Measurements from ENCODE around the gene ATG5.
A peak's percentile ranks its signal among the peaks of the same experiment; 100 is the strongest.
"Not testable (repeated sequence)": the region's sequence is repeated elsewhere in the genome, so short reads cannot be mapped to it uniquely, and the experiment has no call there.

The ATG5 gene

GRCh38 chr6:106309766-106310373 is 15.7 kb downstream of the ATG5 start:
- peak; percentile 30 for DNase-seq (ENCODE audit: low spot score)

GRCh38 chr6:106308985-106309384 is 16.6 kb downstream of the ATG5 start:
- no peak for DNase-seq (ENCODE audit: low spot score)

- no peak for DNase-seq (ENCODE audit: low spot score)
These were observed 19.8 kb downstream of the ATG5 start for GRCh38 chr6:106305740-106306139.

- DNase-seq (ENCODE audit: low spot score), result peak; percentile 32
These were observed 24.6 kb downstream of the ATG5 start for GRCh38 chr6:106300944-106301343.

GRCh38 chr6:106300020-106300780 is 25.4 kb downstream of the ATG5 start:
- no peak for DNase-seq (ENCODE audit: low spot score)

- peak; percentile 2 for DNase-seq (ENCODE audit: low spot score)
These were observed 32.4 kb downstream of the ATG5 start for GRCh38 chr6:106293116-106293515.

- DNase-seq (ENCODE audit: low spot score), result no peak
These were observed 34.6 kb downstream of the ATG5 start for GRCh38 chr6:106290954-106291353.

- DNase-seq (ENCODE audit: low spot score), result no peak
These were observed 35.5 kb downstream of the ATG5 start for GRCh38 chr6:106290032-106290431.

GRCh38 chr6:106287215-106287614 is 38.3 kb downstream of the ATG5 start:
- DNase-seq (ENCODE audit: low spot score), result no peak

GRCh38 chr6:106286746-106287145 is 38.8 kb downstream of the ATG5 start:
- DNase-seq (ENCODE audit: low spot score), result no peak

- DNase-seq (ENCODE audit: low spot score), result no peak
These were observed 42.1 kb downstream of the ATG5 start for GRCh38 chr6:106283481-106283880.

GRCh38 chr6:106281661-106282060 is 43.9 kb downstream of the ATG5 start:
- no peak for DNase-seq (ENCODE audit: low spot score)

GRCh38 chr6:106281088-106281487 is 44.5 kb downstream of the ATG5 start:
- DNase-seq (ENCODE audit: low spot score), result no peak

GRCh38 chr6:106279179-106279578 is 46.4 kb downstream of the ATG5 start:
- DNase-seq (ENCODE audit: low spot score), result no peak

- no peak for DNase-seq (ENCODE audit: low spot score)
These were observed 49.9 kb downstream of the ATG5 start for GRCh38 chr6:106275692-106276091.

GRCh38 chr6:106273087-106273486 is 52.5 kb downstream of the ATG5 start:
- DNase-seq (ENCODE audit: low spot score), result no peak

- DNase-seq (ENCODE audit: low spot score), result no peak
These were observed 53.3 kb downstream of the ATG5 start for GRCh38 chr6:106272287-106272686.

GRCh38 chr6:106270414-106270813 is 55.1 kb downstream of the ATG5 start:
- no peak for DNase-seq (ENCODE audit: low spot score)

GRCh38 chr6:106269268-106269919 is 56.2 kb downstream of the ATG5 start:
- DNase-seq (ENCODE audit: low spot score), result not testable (repeated sequence)

- not testable (repeated sequence) for DNase-seq (ENCODE audit: low spot score)
These were observed 57.1 kb downstream of the ATG5 start for GRCh38 chr6:106268500-106268899.

- not testable (repeated sequence) for DNase-seq (ENCODE audit: low spot score)
These were observed 61.1 kb downstream of the ATG5 start for GRCh38 chr6:106264433-106264832.

GRCh38 chr6:106259748-106260147 is 65.8 kb downstream of the ATG5 start:
- DNase-seq (ENCODE audit: low spot score), result not testable (repeated sequence)

- DNase-seq (ENCODE audit: low spot score), result no peak
These were observed 66.8 kb downstream of the ATG5 start for GRCh38 chr6:106258726-106259125.

Data from SW480 (cell line).